ENCODE results near the gene TMEM164.

Gene TMEM164

GRCh38 chrX:110214684-110215083, 211.8 kb downstream of the TMEM164 start:
- no peak for DNase-seq

GRCh38 chrX:110215411-110215810, 212.5 kb downstream of the TMEM164 start:
- DNase-seq = no peak

GRCh38 chrX:110216027-110216426, 213.1 kb downstream of the TMEM164 start:
- DNase-seq = no peak

GRCh38 chrX:110218591-110218990, 215.7 kb downstream of the TMEM164 start:
- no peak for DNase-seq

GRCh38 chrX:110219920-110220319, 217.0 kb downstream of the TMEM164 start:
- DNase-seq = no peak

GRCh38 chrX:110222497-110223257, 219.8 kb downstream of the TMEM164 start:
- DNase-seq = no peak

GRCh38 chrX:110224926-110225617, 222.2 kb downstream of the TMEM164 start:
- DNase-seq = no peak

- no peak for DNase-seq
These were observed 224.0 kb downstream of the TMEM164 start for GRCh38 chrX:110226931-110227330.

Measured in T-helper 1 cell (primary cell).